WI38 (cell line): ENCODE results near the gene SYT2.
"Not testable (repeated sequence)": the region's sequence is repeated elsewhere in the genome, so short reads cannot be mapped to it uniquely, and the experiment has no call there.

Experiments
- H3K4me3 ChIP-seq: 2 replicates; pipeline ENCODE4 v1.5.1; 2011; ENCODE audit warnings: low read depth, mild to moderate bottlenecking, control low read depth, low read length

SYT2 gene

DNA sequence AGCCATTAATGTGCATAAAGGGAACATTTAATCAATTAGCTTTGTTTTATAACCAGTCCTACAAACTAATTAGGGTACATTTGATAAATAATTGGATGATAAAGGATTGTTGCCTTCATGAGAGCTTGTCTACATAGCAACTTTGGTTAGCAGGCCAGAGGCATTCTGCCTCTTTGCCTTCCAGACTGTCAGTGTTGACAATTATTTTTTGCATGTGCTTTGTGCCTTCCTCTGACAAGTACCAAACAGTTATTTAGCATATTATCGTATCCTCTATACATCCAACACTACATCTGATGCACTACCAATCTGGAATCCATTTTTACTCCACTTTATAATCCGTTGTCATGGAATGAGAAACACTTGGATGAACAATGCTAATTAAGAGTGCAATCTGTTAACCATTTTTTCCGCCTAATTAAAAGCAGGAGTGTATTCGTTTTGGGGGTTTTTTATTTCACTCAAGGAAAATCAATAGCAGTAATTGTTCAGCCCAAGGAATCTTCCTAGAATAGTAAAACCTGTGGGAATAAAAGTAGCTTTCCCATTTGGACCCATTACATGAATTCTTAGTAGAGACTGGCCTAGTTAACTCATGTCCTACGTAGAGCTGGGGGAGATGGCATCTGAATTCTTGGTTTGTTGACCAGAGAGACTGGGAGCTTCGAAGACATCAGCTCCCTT, 165.3 kb downstream of the SYT2 start:
- not testable (repeated sequence) for H3K4me3 ChIP-seq

DNA sequence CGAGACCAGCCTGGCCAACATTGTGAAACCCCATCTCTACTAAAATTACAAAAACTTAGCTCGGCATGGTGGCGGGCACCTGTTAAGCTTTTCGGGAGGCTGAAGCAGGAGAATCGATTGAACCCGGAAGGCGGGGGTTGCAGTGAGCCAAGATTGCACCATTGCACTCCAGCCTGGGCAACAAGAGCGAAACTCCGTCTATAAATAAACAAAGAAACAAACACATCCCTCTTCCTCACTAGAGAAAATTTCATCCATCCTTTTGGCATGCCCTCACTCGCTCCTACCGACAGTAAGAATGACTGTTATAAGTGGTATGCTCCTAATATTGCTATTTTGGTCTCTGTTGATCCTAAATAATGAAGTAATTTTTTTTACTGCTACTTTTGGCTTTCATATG, 166.7 kb downstream of the SYT2 start:
- not testable (repeated sequence) for H3K4me3 ChIP-seq

DNA sequence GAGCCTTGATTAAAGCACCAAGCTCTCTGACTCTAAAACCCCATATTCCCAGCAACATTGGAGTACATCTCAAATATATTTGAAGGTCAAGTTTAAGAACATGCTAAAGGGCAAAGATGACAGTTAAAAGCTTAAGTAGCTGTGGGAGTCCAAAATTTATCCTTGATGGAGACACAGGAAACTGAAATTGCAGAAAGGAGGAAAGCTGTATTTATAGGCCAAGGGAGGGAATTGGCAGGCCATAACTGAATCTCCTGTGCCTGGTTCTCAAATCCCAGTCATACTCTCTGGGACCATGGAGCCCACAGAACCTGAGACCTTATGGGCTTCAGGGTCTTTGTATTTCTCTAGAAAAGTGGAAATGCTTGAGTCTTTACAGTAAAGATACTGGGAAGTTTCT, 167.8 kb downstream of the SYT2 start:
- H3K4me3 ChIP-seq, result not testable (repeated sequence)

DNA sequence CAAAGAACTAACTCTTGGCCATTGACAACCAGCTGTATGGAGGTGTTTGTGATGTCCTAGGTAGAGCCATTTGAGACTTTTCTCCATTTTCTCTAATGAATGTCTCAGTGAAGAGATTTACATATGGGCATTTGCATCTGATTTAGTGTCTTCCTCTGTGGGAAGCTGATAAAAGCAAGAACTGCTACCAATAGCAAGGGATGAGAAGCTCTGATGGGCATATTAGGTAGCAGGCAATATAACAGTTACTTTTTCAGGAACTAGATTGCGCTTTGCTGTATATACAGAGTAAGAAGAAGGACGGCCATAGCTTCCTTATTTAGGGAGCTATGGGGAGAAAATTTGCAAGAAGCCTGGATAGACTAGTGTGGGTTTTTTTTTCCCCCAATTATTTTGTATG, 169.4 kb downstream of the SYT2 start:
- peak overlapping the region; percentile 64 for H3K4me3 ChIP-seq
